CD4-positive, alpha-beta T cell (primary cell): ENCODE measurements around the gene CDC14B. TPM values are rescaled to one million over a fixed set of nuclear protein-coding genes. Genes with fewer than 3 reads are reported as not detected.
A peak's percentile ranks its signal among the peaks of the same experiment; 100 is the strongest.
"Not testable (repeated sequence)": the region's sequence is repeated elsewhere in the genome, so short reads cannot be mapped to it uniquely, and the experiment has no call there.

Experiments
- ATAC-seq: fragments of 200-7000 bp; cut with Tn5 transposase; one replicate; pipeline ENCODE4 v1.10.0; 2022; ENCODE audit warnings: mild to moderate bottlenecking; ENCODE audit not compliant: poor library complexity
- CTCF ChIA-PET: fragments of 350-600 bp; sonication (Branson Sonifier 250); formaldehyde crosslinking; loops from one replicate; lab custom pipeline; 2021; ENCODE audit warnings: antibody characterized with exemption, inconsistent platforms; lab: Charles Lee
- POLR2A ChIA-PET: fragments of 350-600 bp; sonication (Branson Sonifier 250); formaldehyde crosslinking; loops from one replicate; lab custom pipeline; 2021; ENCODE audit warnings: antibody characterized with exemption, inconsistent platforms; lab: Charles Lee
- DNase-seq, 14 experiments: peaks; one replicate each; pipeline ENCODE4 v3.0.0-alpha.2; 2013 to 2020; ENCODE audit warnings: mixed read lengths in 2 of 14
- H3K27ac ChIP-seq, 2 donors: one replicate each; pipeline versions ENCODE4 v1.5.1 to v1.7.0; 2013; ENCODE audit warnings: low read length in 2 of 2, low read depth in 1 of 2, mild to moderate bottlenecking in 1 of 2
- H3K27me3 ChIP-seq, 2 experiments: 1 replicate in 1 of 2; 2 replicates in 1 of 2; pipeline versions ENCODE4 v1.6.1 to v1.7.0; 2013; ENCODE audit warnings: low read length in 2 of 2, control low read depth in 1 of 2, mild to moderate bottlenecking in 1 of 2, moderate library complexity in 1 of 2; ENCODE audit not compliant: insufficient read depth in 2 of 2, control insufficient read depth in 1 of 2
- H3K36me3 ChIP-seq: one replicate; pipeline ENCODE4 v1.6.1; 2013; ENCODE audit warnings: low read length, control low read depth; ENCODE audit not compliant: insufficient read depth
- H3K4me1 ChIP-seq: one replicate; pipeline ENCODE4 v1.6.1; 2013; ENCODE audit warnings: low read length, control low read depth; ENCODE audit not compliant: insufficient read depth
- H3K4me3 ChIP-seq: one replicate; pipeline ENCODE4 v1.5.1; 2013; ENCODE audit warnings: mild to moderate bottlenecking, low read length, moderate library complexity
- H3K9me3 ChIP-seq, 2 experiments: 1 replicate in 1 of 2; 2 replicates in 1 of 2; pipeline versions ENCODE4 v1.6.1 to v1.7.0; 2013; ENCODE audit warnings: low read length in 2 of 2, mild to moderate bottlenecking in 2 of 2, control low read depth in 1 of 2, moderate library complexity in 1 of 2; ENCODE audit not compliant: control insufficient read depth in 1 of 2, insufficient read depth in 1 of 2
- H3K27ac Mint-ChIP-seq: one replicate; pipeline ENCODE4 v1.8.0; 2020; ENCODE audit warnings: mixed read lengths
- H3K27me3 Mint-ChIP-seq: one replicate; pipeline ENCODE4 v1.8.0; 2021; ENCODE audit warnings: mixed read lengths
- H3K36me3 Mint-ChIP-seq: one replicate; pipeline ENCODE4 v1.8.0; 2021; ENCODE audit warnings: low read depth, mixed read lengths
- H3K4me1 Mint-ChIP-seq: one replicate; pipeline ENCODE4 v1.8.0; 2021; ENCODE audit warnings: low read depth, mixed read lengths
- H3K4me3 Mint-ChIP-seq: one replicate; pipeline ENCODE4 v1.8.0; 2020; ENCODE audit warnings: mild to moderate bottlenecking, mixed read lengths
- H3K9me3 Mint-ChIP-seq: one replicate; pipeline ENCODE4 v1.8.0; 2020; ENCODE audit warnings: mixed read lengths
- intact Hi-C, 2 experiments: fragments of 100-400 bp; cut with DNase I in 1 of 2; cut with micrococcal nuclease in 1 of 2; formaldehyde crosslinking; loops; one replicate each; pipeline versions ENCODE4 v1.15.1 to v1.9.0; 2023 to 2025; cut with DNase I, micrococcal nuclease
- total RNA-seq, 174 experiments: library from RNA in 2 of 174; stranded (reverse) in 2 of 174; gene quantifications; one replicate each; pipeline ENCODE4 v1.2.3 and lab custom pipeline; 2021 to 2026
- TF ChIP-seq, protein P1 (sequence below): fragments of 200-600 bp; IDR thresholded peaks from one replicate; pipeline ENCODE4 v1.8.0; 2022; ENCODE audit warnings: antibody characterized with exemption, mild to moderate bottlenecking

CDC14B gene
- total RNA-seq, 2 experiments from 2014 or later, result 3.5 TPM

DNA sequence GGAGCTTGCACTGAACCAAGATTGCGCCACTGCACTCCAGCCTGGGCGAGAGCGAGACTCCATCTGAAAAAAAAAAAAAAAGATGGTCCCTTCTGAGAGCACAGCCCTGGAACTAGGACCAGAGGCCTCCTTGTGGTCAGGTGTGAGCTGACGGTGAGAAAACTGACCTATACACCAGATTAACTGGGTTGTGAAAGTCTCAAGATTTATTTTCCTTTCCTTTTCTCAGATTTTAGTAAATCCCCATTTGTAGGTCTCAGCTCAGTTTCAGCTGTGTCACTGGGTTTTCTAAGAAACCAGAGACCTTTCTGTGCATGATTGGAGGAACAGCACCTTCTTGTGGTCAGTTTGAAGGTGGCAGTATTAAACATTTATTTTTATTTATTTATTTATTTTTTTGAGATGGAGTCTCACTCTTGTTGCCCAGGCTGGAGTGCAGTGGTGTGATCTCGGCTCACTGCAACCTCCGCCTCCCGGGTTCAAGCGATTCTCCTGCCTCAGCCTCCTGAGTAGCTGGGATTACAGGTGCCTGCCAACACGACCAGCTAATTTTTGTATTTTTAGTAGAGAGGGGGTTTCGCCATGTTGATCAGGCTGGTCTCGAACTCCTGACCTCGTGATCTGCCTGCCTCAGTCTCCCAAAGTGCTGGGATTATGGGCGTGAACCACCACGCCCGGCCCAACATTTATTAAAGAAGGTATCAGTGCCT, 47.2 kb upstream of the CDC14B start:
- H3K36me3 Mint-ChIP-seq, H3K4me3 ChIP-seq, H3K27me3 ChIP-seq, H3K4me1 ChIP-seq, H3K27ac ChIP-seq, H3K9me3 Mint-ChIP-seq, H3K4me1 Mint-ChIP-seq, H3K4me3 Mint-ChIP-seq, H3K27ac Mint-ChIP-seq, POLR2A ChIA-PET, H3K36me3 ChIP-seq, H3K9me3 ChIP-seq: not testable (repeated sequence)
- CTCF ChIA-PET, result interaction anchor here (0.8 to 2.6 kb wide), 5 partner anchors 11 to 339 kb away, joined by 3 to 11 read pairs (median 5); partner anchors contain the start of gene PRXL2C
- TF ChIP-seq, protein P1, sequence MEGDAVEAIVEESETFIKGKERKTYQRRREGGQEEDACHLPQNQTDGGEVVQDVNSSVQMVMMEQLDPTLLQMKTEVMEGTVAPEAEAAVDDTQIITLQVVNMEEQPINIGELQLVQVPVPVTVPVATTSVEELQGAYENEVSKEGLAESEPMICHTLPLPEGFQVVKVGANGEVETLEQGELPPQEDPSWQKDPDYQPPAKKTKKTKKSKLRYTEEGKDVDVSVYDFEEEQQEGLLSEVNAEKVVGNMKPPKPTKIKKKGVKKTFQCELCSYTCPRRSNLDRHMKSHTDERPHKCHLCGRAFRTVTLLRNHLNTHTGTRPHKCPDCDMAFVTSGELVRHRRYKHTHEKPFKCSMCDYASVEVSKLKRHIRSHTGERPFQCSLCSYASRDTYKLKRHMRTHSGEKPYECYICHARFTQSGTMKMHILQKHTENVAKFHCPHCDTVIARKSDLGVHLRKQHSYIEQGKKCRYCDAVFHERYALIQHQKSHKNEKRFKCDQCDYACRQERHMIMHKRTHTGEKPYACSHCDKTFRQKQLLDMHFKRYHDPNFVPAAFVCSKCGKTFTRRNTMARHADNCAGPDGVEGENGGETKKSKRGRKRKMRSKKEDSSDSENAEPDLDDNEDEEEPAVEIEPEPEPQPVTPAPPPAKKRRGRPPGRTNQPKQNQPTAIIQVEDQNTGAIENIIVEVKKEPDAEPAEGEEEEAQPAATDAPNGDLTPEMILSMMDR, result peak; percentile 39
- H3K27me3 Mint-ChIP-seq, result peaks cover 26% of the 10 kb centered on the region
- DNase-seq (peak in 4 of 14 experiments; percentile 5 to 73 (median 60)), ATAC-seq (peak; percentile 74)
- intact Hi-C loops, result loop anchor here (1.0 to 5.0 kb wide), 2 partner anchors 340 kb away; no protein-coding TSS in a partner anchor

DNA sequence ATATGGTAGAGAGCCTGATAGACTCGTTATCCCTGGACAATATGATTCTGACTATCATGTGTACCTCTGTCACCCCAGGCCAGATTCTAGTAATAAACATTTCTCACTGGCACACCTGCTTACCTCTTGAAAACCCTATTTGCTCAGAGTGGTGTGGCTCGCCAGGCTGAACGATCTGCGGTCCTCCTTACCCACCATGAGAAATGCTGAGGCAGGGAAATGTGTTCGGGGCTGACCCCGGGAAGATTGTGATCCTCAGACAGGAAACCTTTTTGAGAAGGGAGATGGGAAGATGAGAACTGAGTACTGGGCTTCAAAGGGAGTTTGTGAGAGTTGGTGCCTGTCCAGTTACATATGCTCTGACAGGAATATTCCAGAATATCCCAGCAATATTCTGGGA, 46.1 kb upstream of the CDC14B start:
- ChIA-PET POLR2A (interaction anchor here (1.2 kb wide), 1 partner anchor 10 kb away, joined by 3 read pairs; the partner anchor contains the start of gene PRXL2C), CTCF (interaction anchor here (2.6 kb wide), 1 partner anchor 338 kb away, joined by 11 read pairs; no protein-coding TSS in a partner anchor)
- intact Hi-C loops, result loop anchor here (1.0 to 5.0 kb wide), 2 partner anchors 338 kb away; no protein-coding TSS in a partner anchor
- Mint-ChIP-seq H3K4me1 (no peaks in the 10 kb centered on the region), H3K27ac (no peak overlapping the region), H3K4me3 (no peak overlapping the region), H3K27me3 (peaks cover 25% of the 10 kb centered on the region), H3K9me3 (no peaks in the 10 kb centered on the region), H3K36me3 (no peaks in the 10 kb centered on the region)
- TF ChIP-seq, protein P1, result no peak
- H3K36me3 ChIP-seq, result no peaks in the 10 kb centered on the region
- DNase-seq (no peak), ATAC-seq (no peak)
- no peaks in the 10 kb centered on the region for H3K27me3 ChIP-seq
- no peaks in the 10 kb centered on the region for H3K9me3 ChIP-seq
- H3K27ac ChIP-seq, result no peak overlapping the region
- no peak overlapping the region for H3K4me3 ChIP-seq
- no peaks in the 10 kb centered on the region for H3K4me1 ChIP-seq

DNA sequence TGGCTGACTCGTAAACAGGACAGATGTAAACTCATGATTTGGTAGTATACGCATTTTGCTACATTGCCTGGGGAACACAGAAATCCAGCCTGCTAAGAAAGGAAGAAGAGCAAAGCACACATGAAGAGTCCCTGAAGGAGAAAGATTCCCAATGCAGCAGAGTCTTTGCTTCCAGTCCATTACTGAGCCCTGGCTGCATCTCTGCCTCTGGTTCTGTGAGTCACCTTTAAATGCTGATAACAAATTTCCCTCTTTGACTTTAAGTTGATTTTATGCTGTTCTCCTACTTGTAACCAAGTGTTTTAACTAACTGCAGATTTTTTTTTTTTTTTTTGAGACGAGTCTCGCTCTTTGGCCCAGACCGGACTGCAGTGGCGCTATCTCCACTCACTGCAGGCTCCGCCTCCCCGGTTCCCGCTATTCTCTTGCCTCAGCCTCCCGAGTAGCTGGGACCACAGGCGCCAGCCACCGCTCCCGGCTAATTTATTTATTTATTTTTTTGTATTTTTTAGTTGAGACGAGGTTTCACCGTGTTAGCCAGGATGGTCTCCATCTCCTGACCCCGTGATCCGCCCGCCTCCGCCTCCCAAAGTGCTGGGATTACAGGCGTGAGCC, 44.0 kb upstream of the CDC14B start:
- ATAC-seq (no peak), DNase-seq (no peak)
- Mint-ChIP-seq H3K27me3 (peaks cover 21% of the 10 kb centered on the region), H3K36me3 (no peaks in the 10 kb centered on the region), H3K4me3 (no peak overlapping the region), H3K9me3 (no peaks in the 10 kb centered on the region), H3K4me1 (no peaks in the 10 kb centered on the region), H3K27ac (no peak overlapping the region)
- H3K27me3 ChIP-seq, result no peaks in the 10 kb centered on the region
- no peaks in the 10 kb centered on the region for H3K4me1 ChIP-seq
- H3K27ac ChIP-seq, result no peak overlapping the region
- no peak overlapping the region for H3K4me3 ChIP-seq
- no peaks in the 10 kb centered on the region for H3K9me3 ChIP-seq
- intact Hi-C loops, result no loop called here
- TF ChIP-seq, protein P1, result no peak
- H3K36me3 ChIP-seq, result no peaks in the 10 kb centered on the region
- CTCF ChIA-PET, result no interaction called here
- POLR2A ChIA-PET, result no interaction called here
